GM12875 (cell line): ENCODE measurements around the gene GOLPH3.

Experiments used
- H3K4me3 ChIP-seq: one replicate; pipeline ENCODE4 v1.5.1; 2011; ENCODE audit warnings: low read depth, low read length, control low read depth
- CTCF ChIP-seq: IDR thresholded peaks from 2 replicates; pipeline ENCODE4 v1.5.1; 2011; ENCODE audit warnings: low read depth, mild to moderate bottlenecking, control low read depth, inconsistent platforms, low read length, moderate library complexity, borderline replicate concordance; ENCODE audit not compliant: insufficient read depth

The GOLPH3 gene

DNA sequence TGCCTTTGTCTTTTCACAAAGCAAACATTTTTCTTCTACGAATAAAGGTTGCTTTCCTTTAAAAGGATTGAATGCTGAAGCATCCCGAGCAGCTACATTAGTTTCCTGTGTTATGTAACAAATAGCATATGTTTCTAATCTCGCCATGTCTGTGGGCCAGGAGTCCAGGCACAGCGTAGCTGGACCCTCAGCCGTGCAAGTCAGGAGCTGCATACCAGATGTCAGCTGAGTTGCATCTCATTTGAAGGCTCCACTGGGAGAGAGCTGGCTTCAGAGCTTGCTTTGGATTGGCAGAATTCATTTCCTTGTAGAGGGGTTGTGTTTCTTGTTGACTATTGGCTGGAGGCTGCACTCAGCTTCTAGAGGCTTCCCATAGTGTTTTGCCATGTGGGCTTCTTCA is 16.0 kb upstream of the GOLPH3 start:
- no peak overlapping the region for H3K4me3 ChIP-seq
- TF ChIP-seq CTCF, result no peak

- no peak overlapping the region for H3K4me3 ChIP-seq
- no peak for TF ChIP-seq CTCF
Observed at GRCh38 chr5:32187675-32188074, 13.6 kb upstream of the GOLPH3 start.

DNA sequence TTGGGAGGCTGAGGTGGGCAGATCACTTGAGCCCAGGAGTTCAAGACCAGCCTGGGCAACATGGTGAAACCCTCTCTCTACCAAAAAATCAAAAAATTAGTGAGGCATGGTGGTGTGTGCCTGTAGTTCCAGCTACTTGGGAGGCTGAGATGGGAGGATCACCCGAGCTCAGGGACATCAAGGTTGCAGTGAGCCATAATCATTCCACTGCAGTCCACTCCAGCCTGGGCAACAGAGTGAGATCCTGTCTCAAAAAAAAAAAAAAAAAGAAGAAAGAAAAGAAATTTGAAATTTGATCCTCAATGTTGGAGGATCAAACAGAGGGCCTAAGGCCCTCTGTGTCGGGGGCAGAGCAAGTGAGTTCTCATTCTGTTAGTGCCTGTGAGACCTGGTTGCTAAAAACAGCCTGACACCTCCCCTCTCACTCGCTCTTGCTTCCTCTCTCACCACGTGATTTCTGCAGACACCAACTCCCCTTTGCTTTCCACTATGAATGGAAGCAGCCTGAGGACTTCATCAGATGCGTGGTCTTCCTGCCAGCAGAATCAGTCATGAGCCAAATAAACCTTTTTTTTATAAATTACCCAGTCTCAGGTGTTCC is 8.4 kb upstream of the GOLPH3 start:
- TF ChIP-seq CTCF, result no peak
- H3K4me3 ChIP-seq, result no peak overlapping the region

GRCh38 chr5:32173267-32174010 is 680 bp downstream of the GOLPH3 start:
- peak overlapping the region; percentile 98 for H3K4me3 ChIP-seq
- no peak for TF ChIP-seq CTCF

- H3K4me3 ChIP-seq, result peak overlapping the region; percentile 98
- TF ChIP-seq CTCF, result no peak
Observed at GRCh38 chr5:32172923-32173266, 1.2 kb downstream of the GOLPH3 start.

- H3K4me3 ChIP-seq, result peak overlapping the region; percentile 98
Observed at GRCh38 chr5:32172186-32172911, 1.8 kb downstream of the GOLPH3 start.

GRCh38 chr5:32170303-32171151 is 3.6 kb downstream of the GOLPH3 start:
- TF ChIP-seq CTCF, result no peak
- no peak overlapping the region for H3K4me3 ChIP-seq
